GM12892 (cell line): Measurements from ENCODE around the gene ARHGAP15.

Experiments
- DNase-seq: peaks from one replicate; pipeline ENCODE4 v3.0.0; 2011; ENCODE audit not compliant: insufficient read length
- FAIRE-seq: peaks from 2 replicates; lab custom pipeline; 2011; peaks lifted over from hg19 to GRCh38; lab: Jason Lieb, UNC
- POLR2A ChIP-seq: IDR thresholded peaks from 2 replicates; pipeline ENCODE4 v1.6.1; 2011; ENCODE audit warnings: low read depth, low read length, control low read depth
- POLR2AphosphoS5 ChIP-seq: IDR thresholded peaks from 2 replicates; pipeline ENCODE4 v1.6.1; 2011; ENCODE audit warnings: low read depth, low read length, control low read depth
- TAF1 ChIP-seq: IDR thresholded peaks from 2 replicates; pipeline ENCODE4 v1.6.1; 2011; ENCODE audit warnings: low read depth, mild to moderate bottlenecking, control low read depth, low read length, borderline replicate concordance

The ARHGAP15 gene

DNA sequence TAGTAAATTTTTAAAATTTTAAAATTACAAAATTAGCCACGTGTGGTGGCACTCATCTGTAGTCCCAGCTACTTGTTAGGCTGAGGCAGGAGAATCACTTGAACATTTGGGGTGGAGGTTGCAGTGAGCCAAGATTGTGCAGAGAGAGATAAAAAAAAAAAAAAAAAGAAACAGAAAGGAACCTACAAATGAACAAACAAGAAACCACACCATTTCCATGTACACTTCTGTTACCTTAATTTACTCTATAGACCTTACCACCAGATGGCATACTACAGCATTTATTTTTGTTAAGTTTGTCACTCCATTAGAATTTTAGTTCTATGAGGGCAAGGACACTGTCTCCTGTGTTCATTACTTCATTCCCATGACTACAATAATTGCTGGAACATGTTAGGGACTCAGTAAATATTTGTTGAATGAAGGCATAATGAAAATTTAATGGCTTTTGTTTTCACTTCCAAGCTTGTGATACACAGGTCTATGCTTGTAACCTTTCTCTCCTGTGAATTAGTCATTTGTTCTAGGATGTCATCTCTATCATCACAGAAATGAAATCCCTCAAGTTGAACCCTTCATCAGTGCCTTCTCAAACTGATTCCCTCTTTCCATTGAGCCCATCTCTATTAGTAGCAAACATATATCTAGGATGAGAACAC lies 76.0 kb downstream of the ARHGAP15 start:
- DNase-seq (no peak), FAIRE-seq (peak; percentile 82)
- no peak for TF ChIP-seq POLR2AphosphoS5
- TF ChIP-seq TAF1: no peak
- TF ChIP-seq POLR2A: no peak

DNA sequence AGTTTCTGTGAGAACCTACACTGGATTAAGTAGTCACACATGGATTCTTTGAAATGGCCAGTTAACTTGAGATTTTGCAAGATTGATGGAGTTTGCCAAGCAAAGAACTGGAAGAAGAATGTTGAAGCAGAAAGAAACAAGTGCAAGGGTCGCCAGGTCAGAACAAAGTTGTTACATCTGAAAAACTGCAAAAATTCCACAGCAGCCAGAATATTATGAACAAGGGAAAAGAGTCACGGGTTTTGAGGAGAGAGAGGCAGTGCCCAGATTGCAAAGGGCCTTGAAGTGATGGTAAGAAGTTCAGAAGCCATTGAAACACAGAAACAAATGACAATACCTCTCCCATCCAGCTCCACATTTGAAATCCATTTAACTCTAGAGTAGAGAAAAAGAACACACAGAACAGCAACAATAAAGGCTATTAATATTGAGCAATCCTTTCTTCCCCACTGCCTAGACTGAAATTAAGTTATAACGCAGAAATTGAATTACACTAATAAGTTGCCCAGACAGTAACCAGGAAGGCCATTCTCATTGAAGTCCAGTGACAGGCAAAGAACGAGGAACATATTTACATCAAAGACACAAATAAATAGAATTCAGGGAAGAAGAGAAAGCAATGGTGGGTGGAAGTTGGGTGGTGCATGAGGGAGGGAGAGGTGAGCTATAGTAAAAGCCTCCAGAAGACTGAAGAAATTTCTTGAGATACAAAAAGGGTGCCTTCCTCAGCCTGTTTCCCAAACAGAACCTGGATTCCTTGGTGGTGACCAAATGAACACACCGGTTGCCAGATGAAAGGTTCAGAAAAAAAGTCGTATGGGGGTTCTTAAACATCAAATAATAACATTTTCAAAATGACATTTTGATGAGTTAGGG lies 80.6 kb downstream of the ARHGAP15 start:
- no peak for FAIRE-seq
- no peak for DNase-seq
- TF ChIP-seq TAF1 (no peak), POLR2A (no peak), POLR2AphosphoS5 (no peak)

DNA sequence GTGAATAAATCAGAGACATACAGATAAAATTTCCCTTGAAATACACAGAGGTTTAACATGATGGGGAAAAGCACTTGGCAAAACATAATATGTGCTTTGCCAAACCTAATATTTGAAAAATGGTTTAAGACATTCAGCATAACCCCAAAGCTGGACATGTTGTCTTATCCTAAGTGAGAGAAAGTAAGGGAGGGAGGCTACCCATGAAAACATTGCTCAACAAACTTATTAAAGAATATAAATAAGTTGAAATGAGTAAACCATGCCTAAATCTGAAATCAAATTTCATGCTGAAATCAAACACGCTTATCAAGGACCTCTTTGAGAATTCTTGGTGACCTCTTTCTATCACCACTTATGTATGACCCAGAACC lies 81.2 kb downstream of the ARHGAP15 start:
- FAIRE-seq (no peak), DNase-seq (no peak)
- TF ChIP-seq TAF1 (no peak), POLR2A (no peak)

DNA sequence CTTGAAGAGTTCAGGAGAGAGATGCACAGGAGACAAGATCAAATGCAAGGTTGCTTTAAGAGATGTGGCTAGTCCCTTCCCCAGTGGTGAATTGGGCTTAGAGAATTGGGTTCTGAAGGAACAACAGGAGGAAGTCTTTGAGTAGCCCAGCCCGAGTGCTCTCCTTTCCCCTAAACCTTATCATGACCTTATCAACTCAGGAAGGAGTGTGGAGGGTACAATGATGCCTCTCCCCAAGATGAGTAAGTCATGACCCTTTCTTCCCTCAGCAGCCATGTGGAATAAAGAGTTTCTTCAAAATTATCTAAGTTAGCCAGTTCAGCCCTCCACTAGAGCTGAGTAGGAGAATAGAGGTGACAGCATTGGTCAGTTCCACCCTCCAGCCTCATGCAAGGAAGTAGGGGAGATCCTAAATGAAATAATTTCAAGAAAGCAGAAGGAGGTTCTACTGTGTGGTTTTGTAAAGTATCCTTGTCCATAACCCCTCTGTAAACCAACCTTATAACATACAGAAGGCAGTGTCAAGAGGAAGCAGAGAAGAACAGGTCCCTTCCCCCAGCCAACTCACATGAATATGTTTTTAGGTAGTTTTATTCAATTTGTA lies 88.4 kb downstream of the ARHGAP15 start:
- DNase-seq: no peak
- FAIRE-seq: no peak
- TF ChIP-seq TAF1 (no peak), POLR2A (no peak), POLR2AphosphoS5 (no peak)

DNA sequence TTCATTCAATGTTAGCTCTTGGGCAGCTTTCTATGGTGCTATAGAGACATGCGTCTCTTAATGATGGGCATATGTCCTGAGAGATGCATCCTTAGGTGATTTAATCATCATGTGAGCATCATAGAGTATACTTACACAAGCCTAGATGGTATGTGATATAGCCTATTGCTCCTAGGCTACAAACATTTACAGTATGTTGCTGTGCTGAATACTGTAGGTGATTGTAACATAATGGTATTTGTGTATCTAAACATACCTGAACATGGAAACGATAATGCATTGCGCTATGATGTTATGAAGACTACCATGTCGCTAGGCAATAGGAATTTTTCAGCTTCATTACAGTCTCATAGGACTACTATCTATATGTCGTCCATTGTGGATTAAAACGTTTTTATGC lies 89.4 kb downstream of the ARHGAP15 start:
- TF ChIP-seq POLR2AphosphoS5 (no peak), TAF1 (no peak), POLR2A (no peak)
- FAIRE-seq (peak; percentile 61), DNase-seq (no peak)

DNA sequence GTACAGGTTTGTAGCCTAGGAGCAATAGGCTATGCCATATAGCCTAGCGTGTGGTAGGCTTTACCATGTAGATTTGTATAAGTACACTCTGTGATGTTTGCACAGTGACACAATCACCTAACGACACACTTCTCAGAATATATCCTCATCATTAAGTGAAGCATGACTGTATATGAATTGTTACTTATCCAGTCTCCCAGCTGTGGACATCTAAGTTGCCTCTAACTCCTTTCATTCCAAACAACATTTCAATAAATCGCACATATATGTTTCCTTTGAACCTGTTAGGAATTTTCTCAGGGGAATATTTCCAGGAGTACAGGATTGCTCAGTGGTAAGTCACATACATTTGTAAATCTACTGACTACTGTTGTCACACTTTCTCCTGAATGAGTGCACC lies 90.0 kb downstream of the ARHGAP15 start:
- TF ChIP-seq POLR2A (no peak), TAF1 (no peak), POLR2AphosphoS5 (no peak)
- DNase-seq (no peak), FAIRE-seq (no peak)

DNA sequence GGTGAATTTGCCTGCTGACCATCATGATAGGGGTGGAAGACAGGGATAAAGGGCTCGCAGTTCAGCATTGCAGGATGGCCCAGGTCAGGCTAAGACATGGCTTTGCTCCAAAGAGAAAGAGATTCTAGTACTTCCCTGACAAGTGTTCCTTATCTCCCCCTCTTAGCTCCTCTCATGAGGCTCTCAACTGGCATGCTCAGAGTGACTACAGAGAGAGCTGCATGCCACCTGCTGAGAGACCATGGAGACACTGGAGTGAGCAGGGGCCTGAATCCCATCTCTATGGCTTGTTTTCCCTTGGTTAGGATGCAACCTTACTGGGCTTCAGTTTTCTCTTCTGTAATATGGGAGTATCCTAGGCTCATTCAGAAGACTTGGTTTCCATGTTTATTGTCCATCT lies 94.3 kb downstream of the ARHGAP15 start:
- DNase-seq (no peak), FAIRE-seq (no peak)

DNA sequence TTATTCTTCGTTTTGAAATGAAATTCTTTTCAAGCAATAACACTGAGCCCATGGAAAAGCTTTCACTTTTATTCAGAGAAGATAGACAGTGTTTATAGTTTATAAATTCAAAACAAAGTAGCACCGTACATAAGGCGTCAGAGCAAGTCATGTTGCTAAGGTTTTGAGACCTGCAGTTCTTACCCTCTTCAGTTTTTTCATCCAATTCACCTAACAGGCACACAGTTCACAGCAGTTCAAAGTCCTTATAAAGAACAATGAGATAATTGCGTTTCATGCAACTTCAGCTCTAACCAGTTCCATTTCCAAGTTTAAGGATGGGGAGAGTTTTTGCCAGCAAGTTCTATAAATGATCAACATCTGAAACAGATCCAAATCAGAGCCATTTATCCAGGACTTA lies 96.7 kb downstream of the ARHGAP15 start:
- no peak for FAIRE-seq
- TF ChIP-seq POLR2A (no peak), TAF1 (no peak), POLR2AphosphoS5 (no peak)
- no peak for DNase-seq

More for the DNA sequence above, 94.3 kb downstream of the ARHGAP15 start:
- no peak for TF ChIP-seq TAF1
- no peak for TF ChIP-seq POLR2A
- no peak for TF ChIP-seq POLR2AphosphoS5

DNA sequence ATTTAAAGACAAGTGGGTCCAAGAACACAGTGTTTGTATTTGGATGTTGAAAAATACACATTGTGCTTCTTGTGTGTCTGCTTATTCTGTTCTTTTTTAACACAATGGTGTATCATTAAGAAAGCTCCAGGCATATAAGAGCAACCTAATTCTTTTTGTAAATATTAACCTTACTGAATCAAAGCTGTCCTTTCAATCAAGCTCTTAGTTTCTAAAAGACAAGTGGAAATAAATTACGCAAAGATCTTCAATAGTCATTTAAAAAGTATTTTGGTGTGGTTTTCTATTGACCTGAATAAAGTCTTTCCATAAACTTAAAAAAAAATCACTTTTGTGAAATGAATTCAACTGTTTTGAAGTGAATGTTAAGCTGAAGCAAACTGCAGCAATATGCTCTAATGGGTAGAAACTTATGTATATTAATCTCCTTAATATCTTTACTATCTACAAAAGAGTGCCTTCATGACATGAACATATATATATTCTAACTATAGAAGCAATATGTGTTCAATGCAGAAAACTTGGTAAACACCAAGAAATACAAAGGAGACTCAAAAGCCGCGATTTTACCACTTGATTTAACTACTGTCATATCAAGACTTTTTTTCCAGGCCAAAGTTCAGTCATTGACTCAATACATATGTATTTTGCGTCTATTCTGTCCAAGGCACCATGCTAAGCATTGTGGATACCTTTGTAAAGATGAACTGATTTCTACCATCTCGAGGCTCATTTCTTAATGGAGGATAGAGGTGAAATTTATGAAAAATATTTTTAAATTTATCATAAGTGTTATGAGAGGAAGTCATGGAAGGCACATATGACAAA lies 97.7 kb downstream of the ARHGAP15 start:
- FAIRE-seq (no peak), DNase-seq (no peak)
- TF ChIP-seq POLR2A (no peak), TAF1 (no peak), POLR2AphosphoS5 (no peak)

DNA sequence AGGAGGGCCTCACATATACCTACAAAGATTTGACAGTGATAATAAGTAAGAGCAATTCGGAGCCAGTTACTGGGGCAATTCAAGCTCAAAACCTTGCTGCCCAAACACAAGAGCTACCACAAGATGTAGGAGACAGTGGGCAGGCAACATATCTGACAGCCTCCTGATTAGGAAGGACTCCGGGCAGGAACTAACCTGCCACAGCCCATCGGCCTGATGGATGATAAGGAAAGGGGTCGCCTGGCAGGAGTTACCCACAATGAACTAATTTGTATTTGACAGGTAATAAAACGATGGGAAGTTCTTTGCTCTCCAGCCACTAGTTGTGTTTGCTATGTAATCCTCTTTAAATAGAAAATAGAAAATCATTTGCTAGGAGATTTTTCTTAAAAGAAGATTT lies 100.2 kb downstream of the ARHGAP15 start:
- DNase-seq (no peak), FAIRE-seq (no peak)
- TF ChIP-seq POLR2AphosphoS5 (no peak), POLR2A (no peak), TAF1 (no peak)

DNA sequence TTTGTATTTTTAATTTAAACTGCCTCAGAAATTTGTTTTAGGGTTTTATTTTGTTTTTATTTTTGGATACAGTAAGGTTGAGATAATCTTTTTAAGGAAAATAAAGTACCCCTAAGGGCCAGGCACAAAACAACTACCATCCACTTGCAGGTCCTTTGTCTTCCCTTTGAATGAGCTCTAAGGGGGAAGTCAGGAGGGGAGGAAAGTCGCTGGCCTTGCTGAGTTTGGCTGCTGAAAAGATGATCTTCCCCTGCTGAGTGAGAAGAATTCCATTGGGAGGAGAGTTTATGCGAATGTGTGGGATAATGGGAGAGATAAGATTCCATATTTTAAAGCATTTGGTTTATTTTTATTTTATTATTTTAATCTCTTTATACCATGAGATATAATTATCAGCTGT lies 100.7 kb downstream of the ARHGAP15 start:
- FAIRE-seq: no peak
- no peak for TF ChIP-seq POLR2A

DNA sequence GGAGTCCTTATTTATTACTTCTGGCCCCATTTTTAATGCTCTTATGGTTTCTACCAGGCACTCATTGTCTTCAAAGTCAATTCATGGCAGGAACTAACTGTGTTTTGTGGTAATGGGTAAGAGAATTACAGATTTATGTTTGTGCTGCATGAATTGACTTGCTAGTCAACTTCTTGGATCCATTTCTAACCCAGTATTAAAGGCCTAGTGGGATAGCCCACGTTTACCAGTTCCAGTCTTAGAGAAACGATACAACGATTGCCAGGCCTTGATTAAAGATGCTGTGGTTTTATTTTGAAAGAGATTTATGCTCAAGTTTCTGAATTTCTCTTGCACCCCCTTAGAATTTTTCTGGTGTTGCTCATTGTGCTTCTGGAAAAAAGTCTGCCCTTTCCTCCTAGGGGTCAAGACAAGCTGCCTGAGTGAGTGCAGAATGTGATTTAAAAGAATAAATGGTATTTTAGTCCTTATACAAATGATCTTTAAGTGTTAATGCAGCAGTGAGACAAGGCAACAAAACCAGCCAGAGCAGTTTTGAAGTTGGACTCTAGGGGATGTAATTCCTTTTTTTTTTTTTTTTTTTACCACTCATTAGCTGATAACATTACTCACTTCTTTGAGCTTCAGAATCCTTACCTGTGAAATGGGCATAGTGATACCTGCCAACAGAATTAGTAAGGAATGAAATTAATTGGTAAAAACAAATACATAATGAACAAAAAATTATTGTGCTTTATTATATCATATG lies 101.5 kb downstream of the ARHGAP15 start:
- FAIRE-seq (no peak), DNase-seq (no peak)
- TF ChIP-seq TAF1 (no peak), POLR2AphosphoS5 (no peak), POLR2A (no peak)

More for the DNA sequence above, 100.7 kb downstream of the ARHGAP15 start:
- no peak for DNase-seq
